ENCODE measurements around the gene NPAS1. TPM values are rescaled to one million over a fixed set of nuclear protein-coding genes. Genes with fewer than 3 reads are reported as not detected.

The NPAS1 gene
- total and polyA plus RNA-seq, 2 of the 8 experiments (the other 6 are each of a cell fraction or from before 2014, with no cell fraction given): 9.9 to 13.9 TPM

DNA sequence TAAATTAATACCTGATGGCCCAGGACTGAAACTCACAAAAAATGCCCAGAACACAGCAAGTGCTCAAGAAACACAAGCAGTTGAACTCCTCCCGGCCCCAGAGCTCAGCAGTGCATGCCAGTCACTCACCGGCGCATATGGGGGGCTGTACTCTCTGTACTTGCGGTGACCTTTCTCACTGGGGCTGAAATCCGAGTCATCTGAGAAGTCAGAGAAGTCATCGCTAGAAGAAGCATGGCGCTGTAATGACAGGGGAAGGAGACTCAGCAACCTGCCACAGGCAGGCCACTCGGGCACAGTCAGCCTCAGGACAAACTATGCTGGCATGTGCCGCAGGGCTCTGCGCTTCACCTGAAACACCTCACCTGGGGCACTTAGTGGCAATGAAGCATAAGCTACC, 74.2 kb downstream of the NPAS1 start:
- H3K14ac ChIP-seq (ENCODE audit: insufficient read length): no peak overlapping the region
- no peaks in the 10 kb centered on the region for H3K9me3 ChIP-seq (ENCODE audit: insufficient read depth in 2 of 2, low read depth in 1 of 2, low read length in 1 of 2)
- H4K20me1 ChIP-seq (replicated peaks in 1 of 2; ENCODE audit: control insufficient read depth in 1 of 2, insufficient read depth in 2 of 2, low read length in 2 of 2): peaks cover 16% of the 10 kb centered on the region in 2 experiments
- peaks cover 15 to 51% (median 23%) of the 10 kb centered on the region in 4 experiments; a peak in 7 of 8 replicates for H3K36me3 ChIP-seq (ENCODE audit: control insufficient read depth in 2 of 4, insufficient read depth in 4 of 4, low read length in 3 of 4)
- no peak overlapping the region for H2BK5ac ChIP-seq (ENCODE audit: low read depth, low read length)
- CTCF ChIA-PET (ENCODE audit: partially characterized antibody): interaction anchor here (0.8 to 4.7 kb wide), 4 partner anchors 14 to 82 kb away, joined by 3 to 32 read pairs (median 3); no protein-coding TSS in a partner anchor
- no peak overlapping the region for H3K9ac ChIP-seq (replicated peaks in 1 of 4; ENCODE audit: extremely low read depth in 1 of 4, low read depth in 3 of 4, low read length in 3 of 4)
- H2AFZ ChIP-seq (ENCODE audit: low read length): no peak overlapping the region
- DNase-seq (ENCODE audit: low read depth in 1 of 2, low spot score in 2 of 2) (no peak), FAIRE-seq (no peak)
- H3K27ac ChIP-seq (ENCODE audit: low read depth, low read length): no peak overlapping the region
- WGBS, 2 experiments (ENCODE audit: extremely low coverage in 1 of 2, insufficient coverage in 1 of 2, insufficient read length in 1 of 2, insufficient replicate concordance in 2 of 2, low coverage in 1 of 2, low lambda C conversion rate in 2 of 2, missing lambda C conversion rate in 1 of 2): 94% methylated on average over 10 of the region's 10 CpGs; no CpG with 5 or more reads in 1 of the 2 experiments
- H4K8ac ChIP-seq (ENCODE audit: extremely low read depth, insufficient read depth, low read length): no peak overlapping the region
- peaks cover 2 to 8% (median 4%) of the 10 kb centered on the region in 4 experiments; a peak in 3 of 7 replicates for H3K4me1 ChIP-seq (replicated peaks in 1 of 4; ENCODE audit: control insufficient read depth in 3 of 4, insufficient read depth in 4 of 4, low read length in 3 of 4)
- H3K79me2 ChIP-seq (ENCODE audit: control insufficient read depth in 1 of 2, insufficient read depth in 2 of 2, low read length in 2 of 2): peaks cover 0 to 46% of the 10 kb centered on the region in 2 experiments; a peak in 3 of 4 replicates
- TF ChIP-seq, protein P1, sequence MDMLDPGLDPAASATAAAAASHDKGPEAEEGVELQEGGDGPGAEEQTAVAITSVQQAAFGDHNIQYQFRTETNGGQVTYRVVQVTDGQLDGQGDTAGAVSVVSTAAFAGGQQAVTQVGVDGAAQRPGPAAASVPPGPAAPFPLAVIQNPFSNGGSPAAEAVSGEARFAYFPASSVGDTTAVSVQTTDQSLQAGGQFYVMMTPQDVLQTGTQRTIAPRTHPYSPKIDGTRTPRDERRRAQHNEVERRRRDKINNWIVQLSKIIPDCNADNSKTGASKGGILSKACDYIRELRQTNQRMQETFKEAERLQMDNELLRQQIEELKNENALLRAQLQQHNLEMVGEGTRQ (IDR thresholded peaks at IDR 0.05; ENCODE audit: low read length): no peak
- TF ChIP-seq SRF (IDR thresholded peaks at IDR 0.05; ENCODE audit: low read depth, low read length) (no peak), CHD2 (IDR thresholded peaks at IDR 0.05; ENCODE audit: low read length) (no peak), SUZ12 (IDR thresholded peaks at IDR 0.05; ENCODE audit: low read length) (no peak), ASH2L (IDR thresholded peaks at IDR 0.05; ENCODE audit: low read length) (no peak), CTBP2 (IDR thresholded peaks at IDR 0.05; ENCODE audit: borderline replicate concordance, insufficient read depth, insufficient read length, low read length) (no peak), SIRT6 (IDR thresholded peaks at IDR 0.05; ENCODE audit: low read length) (no peak), CEBPB (IDR thresholded peaks at IDR 0.05; ENCODE audit: low read depth, low read length) (no peak), SP4 (IDR thresholded peaks at IDR 0.05; ENCODE audit: low read length) (no peak), CHD1 (IDR thresholded peaks at IDR 0.05; ENCODE audit: low read depth, low read length) (no peak)
- H3K4me3 ChIP-seq (ENCODE audit: extremely low read depth in 1 of 4, insufficient read depth in 2 of 4, low read depth in 3 of 4, low read length in 4 of 4): no peak overlapping the region
- no peak overlapping the region for H3K23ac ChIP-seq (ENCODE audit: insufficient read length)
- no peak overlapping the region for H2BK120ac ChIP-seq (replicated peaks; ENCODE audit: low read depth, low read length)
- H2BK12ac ChIP-seq (ENCODE audit: low read depth, low read length): no peak overlapping the region
- POLR2A ChIA-PET (ENCODE audit: partially characterized antibody): interaction anchor here (13.8 kb wide), 1 partner anchor 15 kb away, joined by 209 read pairs; the partner anchor contains the start of gene ZC3H4
- no peak overlapping the region for H2AK5ac ChIP-seq (ENCODE audit: low read depth, low read length)
- H4K5ac ChIP-seq (ENCODE audit: insufficient read length, low read depth, low read length): no peak overlapping the region
- no peaks in the 10 kb centered on the region for H3K23me2 ChIP-seq (ENCODE audit: low read depth, low read length)
- H2BK20ac ChIP-seq (ENCODE audit: low read length): no peak overlapping the region
- H3K18ac ChIP-seq (ENCODE audit: extremely low read depth, low read length): no peak overlapping the region
- H2BK15ac ChIP-seq (ENCODE audit: low read length): no peak overlapping the region
- no peak overlapping the region for H3K4ac ChIP-seq (replicated peaks; ENCODE audit: insufficient read length, low read depth, low read length)
- H4K91ac ChIP-seq (replicated peaks; ENCODE audit: insufficient read length, low read length): no peak overlapping the region
- no peak overlapping the region for H3K56ac ChIP-seq (replicated peaks; ENCODE audit: insufficient read length, low read depth, low read length)
- no peaks in the 10 kb centered on the region; a peak in 1 of 7 replicates for H3K27me3 ChIP-seq (replicated peaks in 1 of 4; ENCODE audit: control insufficient read depth in 3 of 4, extremely low read depth in 1 of 4, insufficient read depth in 3 of 4, low read length in 3 of 4)
- H3K4me2 ChIP-seq (ENCODE audit: insufficient read depth in 1 of 2, low read depth in 2 of 2, low read length in 2 of 2): no peak overlapping the region
- peaks cover 15% of the 10 kb centered on the region for H3K79me1 ChIP-seq (ENCODE audit: low read depth, low read length)
